H9 (cell line): ENCODE results near the gene CTU1. TPM values are rescaled to one million over a fixed set of nuclear protein-coding genes. Genes with fewer than 3 reads are reported as not detected.

Source experiments
- DNase-seq: peaks from one replicate; pipeline ENCODE4 v3.0.0-alpha.2; 2017
- H2AFZ ChIP-seq: one replicate; pipeline ENCODE4 v1.6.1; 2013; ENCODE audit warnings: mild to moderate bottlenecking, low read length, control low read depth, moderate library complexity
- H2AK5ac ChIP-seq: 2 replicates; pipeline ENCODE4 v1.6.1; 2013; ENCODE audit warnings: low read length, control low read depth, mixed read lengths; ENCODE audit not compliant: insufficient read length
- H2BK120ac ChIP-seq: one replicate; pipeline ENCODE4 v1.6.1; 2013; ENCODE audit warnings: low read depth, mild to moderate bottlenecking, low read length, control low read depth, inconsistent platforms; ENCODE audit not compliant: poor library complexity, severe bottlenecking
- H2BK12ac ChIP-seq: 2 replicates; pipeline ENCODE4 v1.6.1; 2013; ENCODE audit warnings: low read length, control low read depth, mixed read lengths, low read depth; ENCODE audit not compliant: insufficient read length
- H2BK15ac ChIP-seq: 2 replicates; pipeline ENCODE4 v1.6.1; 2013; ENCODE audit warnings: low read depth, low read length, control low read depth
- H2BK20ac ChIP-seq: one replicate; pipeline ENCODE4 v1.6.1; 2013; ENCODE audit warnings: low read depth, mild to moderate bottlenecking, low read length, control low read depth, inconsistent platforms; ENCODE audit not compliant: poor library complexity, severe bottlenecking
- H2BK5ac ChIP-seq: 2 replicates; pipeline ENCODE4 v1.6.1; 2013; ENCODE audit warnings: low read length, control low read depth, mixed read lengths; ENCODE audit not compliant: insufficient read length
- H3K14ac ChIP-seq: 2 replicates; pipeline ENCODE4 v1.6.1; 2013; ENCODE audit warnings: low read length, control low read depth; ENCODE audit not compliant: insufficient read depth
- H3K18ac ChIP-seq: 2 replicates; pipeline ENCODE4 v1.6.1; 2013; ENCODE audit warnings: low read depth, mild to moderate bottlenecking, mixed read lengths, low read length, control low read depth; ENCODE audit not compliant: insufficient read length
- H3K23ac ChIP-seq: 2 replicates; pipeline ENCODE4 v1.6.1; 2013; ENCODE audit warnings: low read length, control low read depth, mixed read lengths, low read depth; ENCODE audit not compliant: insufficient read length
- H3K23me2 ChIP-seq: 2 replicates; pipeline ENCODE4 v1.6.1; 2013; ENCODE audit warnings: low read depth, mild to moderate bottlenecking, mixed read lengths, low read length, control low read depth; ENCODE audit not compliant: insufficient read length, poor library complexity, severe bottlenecking
- H3K27ac ChIP-seq: 2 replicates; pipeline ENCODE4 v1.5.1; 2013; ENCODE audit warnings: low read length, control low read depth, mixed read lengths, low read depth; ENCODE audit not compliant: insufficient read length
- H3K27me3 ChIP-seq: 2 replicates; pipeline ENCODE4 v1.6.1; 2013; ENCODE audit warnings: low read length, control low read depth, inconsistent platforms; ENCODE audit not compliant: insufficient read depth
- H3K4ac ChIP-seq: 2 replicates; pipeline ENCODE4 v1.6.1; 2013; ENCODE audit warnings: low read depth, mild to moderate bottlenecking, control low read depth, inconsistent platforms, low read length, moderate library complexity
- H3K4me1 ChIP-seq: 2 replicates; pipeline ENCODE4 v1.6.1; 2013; ENCODE audit warnings: low read length, control low read depth, inconsistent platforms; ENCODE audit not compliant: insufficient read depth
- H3K4me2 ChIP-seq: 2 replicates; pipeline ENCODE4 v1.6.1; 2013; ENCODE audit warnings: low read length, control low read depth, mixed read lengths; ENCODE audit not compliant: insufficient read length, insufficient read depth
- H3K56ac ChIP-seq: 2 replicates; pipeline ENCODE4 v1.6.1; 2013; ENCODE audit warnings: low read depth, mild to moderate bottlenecking, mixed read lengths, low read length, control low read depth; ENCODE audit not compliant: insufficient read length
- H3K79me1 ChIP-seq: 2 replicates; pipeline ENCODE4 v1.6.1; 2013; ENCODE audit warnings: low read depth, mild to moderate bottlenecking, moderate library complexity, low read length, control low read depth, inconsistent platforms; ENCODE audit not compliant: insufficient read depth, poor library complexity, severe bottlenecking
- H3K79me2 ChIP-seq: 2 replicates; pipeline ENCODE4 v1.6.1; 2013; ENCODE audit warnings: low read length, control low read depth, inconsistent platforms; ENCODE audit not compliant: insufficient read depth
- H3K9ac ChIP-seq: 2 replicates; pipeline ENCODE4 v1.6.1; 2013; ENCODE audit warnings: low read length, control low read depth, mixed read lengths; ENCODE audit not compliant: insufficient read length; ENCODE audit errors: extremely low read depth
- H3K9me3 ChIP-seq: one replicate; pipeline ENCODE4 v1.6.1; 2013; ENCODE audit warnings: low read depth, low read length, inconsistent platforms; ENCODE audit not compliant: control insufficient read depth
- H3T11ph ChIP-seq: one replicate; pipeline ENCODE4 v1.6.1; 2013; ENCODE audit warnings: mild to moderate bottlenecking, low read length, control low read depth, inconsistent platforms
- H4K20me1 ChIP-seq: one replicate; pipeline ENCODE4 v1.6.1; 2013; ENCODE audit not compliant: control insufficient read depth, insufficient read length, insufficient read depth
- H4K5ac ChIP-seq: 2 replicates; pipeline ENCODE4 v1.6.1; 2013; ENCODE audit warnings: low read depth, mild to moderate bottlenecking, mixed read lengths, low read length, control low read depth; ENCODE audit not compliant: insufficient read length
- H4K8ac ChIP-seq: replicated peaks from 2 replicates; pipeline ENCODE4 v1.6.1; 2013; ENCODE audit warnings: low read length, control low read depth, mixed read lengths, low read depth; ENCODE audit not compliant: insufficient read length
- H4K91ac ChIP-seq: 2 replicates; pipeline ENCODE4 v1.6.1; 2013; ENCODE audit warnings: low read depth, mild to moderate bottlenecking, moderate library complexity, mixed read lengths, low read length, control low read depth; ENCODE audit not compliant: insufficient read length
- H3K27ac Mint-ChIP-seq, 3 experiments: 2 replicates in 2 of 3; 3 replicates in 1 of 3; pipeline ENCODE4 v1.8.0; 2020 to 2021; ENCODE audit warnings: mixed read lengths in 3 of 3, mild to moderate bottlenecking in 1 of 3, moderate library complexity in 1 of 3
- H3K27me3 Mint-ChIP-seq: 2 replicates; pipeline ENCODE4 v1.8.0; 2021; ENCODE audit warnings: low read depth, mild to moderate bottlenecking, moderate library complexity, mixed read lengths
- H3K36me3 Mint-ChIP-seq, 3 experiments: 2 replicates in 2 of 3; 3 replicates in 1 of 3; pipeline ENCODE4 v1.8.0; 2020 to 2021; ENCODE audit warnings: low read depth in 3 of 3, mixed read lengths in 3 of 3; ENCODE audit not compliant: insufficient read depth in 1 of 3
- H3K4me1 Mint-ChIP-seq, 2 experiments: 2 replicates each; pipeline ENCODE4 v1.8.0; 2020; ENCODE audit warnings: mixed read lengths in 2 of 2
- H3K4me3 Mint-ChIP-seq, 2 experiments: 2 replicates in 1 of 2; 3 replicates in 1 of 2; pipeline ENCODE4 v1.8.0; 2020 to 2021; ENCODE audit warnings: mild to moderate bottlenecking in 2 of 2, mixed read lengths in 2 of 2, moderate library complexity in 1 of 2
- H3K9me3 Mint-ChIP-seq, 2 experiments: 2 replicates in 1 of 2; 3 replicates in 1 of 2; pipeline ENCODE4 v1.8.0; 2020; ENCODE audit warnings: mild to moderate bottlenecking in 2 of 2, mixed read lengths in 2 of 2, moderate library complexity in 1 of 2
- WGBS: extraction: QIAGEN DNeasy Blood & Tissue Kit; methylation state at CpG from one replicate; pipeline ENCODE4 v1.1.7; 2013; ENCODE audit warnings: missing lambda C conversion rate, low lambda C conversion rate, mixed read lengths; ENCODE audit not compliant: insufficient read length; ENCODE audit errors: extremely low coverage; 5-methylcytosine and 5-hydroxymethylcytosine counted together
- total RNA-seq: library from RNA; stranded (reverse); gene quantifications from 2 replicates; pipeline ENCODE4 v1.2.1, GENCODE V29; 2021
- TF ChIP-seq, protein P1 (sequence below): fragments of 200-600 bp; sonication (generic); conservative IDR thresholded peaks from 3 replicates; pipeline ENCODE4 v1.8.0; 2021; ENCODE audit warnings: antibody characterized with exemption, mild to moderate bottlenecking

Gene CTU1
- total RNA-seq, 1 experiment from 2014 or later = 8.8 TPM

DNA sequence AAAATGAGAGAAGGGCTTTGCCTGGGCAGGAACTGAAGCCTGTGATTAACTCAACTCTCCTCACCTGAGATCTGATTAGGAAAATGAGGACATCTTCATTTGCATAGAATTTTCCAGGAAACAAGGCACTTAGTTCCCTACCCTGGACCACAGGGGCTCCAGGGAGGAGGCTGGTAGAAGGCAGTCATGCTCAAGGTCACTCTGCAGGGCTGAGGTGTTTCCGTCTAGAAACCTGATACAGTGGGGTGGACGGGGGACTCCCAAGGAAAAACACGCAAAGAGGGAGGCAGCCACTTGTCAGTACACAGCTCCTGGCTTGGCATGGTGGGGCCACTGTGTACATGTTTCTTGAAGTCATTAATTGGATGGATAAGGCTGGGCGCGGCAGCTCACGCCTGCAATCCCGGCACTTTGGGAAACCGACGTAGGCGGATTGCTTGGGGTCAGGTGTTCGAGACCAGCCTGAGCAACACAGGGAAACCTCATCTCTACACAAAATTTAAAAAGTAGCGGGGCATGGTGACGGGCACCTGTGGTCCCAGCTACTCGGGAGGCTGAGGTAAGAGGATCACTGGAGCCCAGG, 31.5 kb downstream of the CTU1 start:
- Histone ChIP-seq H3K27me3 (no peaks in the 10 kb centered on the region), H3K23me2 (no peaks in the 10 kb centered on the region), H3K9ac (no peak overlapping the region), H2AFZ (no peak overlapping the region), H3K14ac (no peak overlapping the region), H4K5ac (no peak overlapping the region), H3K27ac (no peak overlapping the region), H3K23ac (no peak overlapping the region), H2BK20ac (no peak overlapping the region), H3K18ac (no peak overlapping the region), H3K79me2 (no peaks in the 10 kb centered on the region), H2BK120ac (no peak overlapping the region), H2BK5ac (no peak overlapping the region), H3K4me1 (peaks cover 2% of the 10 kb centered on the region; the same call in 1 of the 2 replicates), H3K4ac (no peak overlapping the region), H3K4me2 (no peak overlapping the region), H3T11ph (no peak overlapping the region), H4K20me1 (no peaks in the 10 kb centered on the region), H2BK12ac (no peak overlapping the region), H2BK15ac (no peak overlapping the region), H3K9me3 (no peaks in the 10 kb centered on the region), H4K8ac (no peak overlapping the region), H3K56ac (no peak overlapping the region), H2AK5ac (no peak overlapping the region), H3K79me1 (no peaks in the 10 kb centered on the region), H4K91ac (no peak overlapping the region)
- TF ChIP-seq, protein P1, sequence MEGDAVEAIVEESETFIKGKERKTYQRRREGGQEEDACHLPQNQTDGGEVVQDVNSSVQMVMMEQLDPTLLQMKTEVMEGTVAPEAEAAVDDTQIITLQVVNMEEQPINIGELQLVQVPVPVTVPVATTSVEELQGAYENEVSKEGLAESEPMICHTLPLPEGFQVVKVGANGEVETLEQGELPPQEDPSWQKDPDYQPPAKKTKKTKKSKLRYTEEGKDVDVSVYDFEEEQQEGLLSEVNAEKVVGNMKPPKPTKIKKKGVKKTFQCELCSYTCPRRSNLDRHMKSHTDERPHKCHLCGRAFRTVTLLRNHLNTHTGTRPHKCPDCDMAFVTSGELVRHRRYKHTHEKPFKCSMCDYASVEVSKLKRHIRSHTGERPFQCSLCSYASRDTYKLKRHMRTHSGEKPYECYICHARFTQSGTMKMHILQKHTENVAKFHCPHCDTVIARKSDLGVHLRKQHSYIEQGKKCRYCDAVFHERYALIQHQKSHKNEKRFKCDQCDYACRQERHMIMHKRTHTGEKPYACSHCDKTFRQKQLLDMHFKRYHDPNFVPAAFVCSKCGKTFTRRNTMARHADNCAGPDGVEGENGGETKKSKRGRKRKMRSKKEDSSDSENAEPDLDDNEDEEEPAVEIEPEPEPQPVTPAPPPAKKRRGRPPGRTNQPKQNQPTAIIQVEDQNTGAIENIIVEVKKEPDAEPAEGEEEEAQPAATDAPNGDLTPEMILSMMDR = no peak
- peaks cover 0 to 7% (median 0%) of the 10 kb centered on the region in 3 experiments; a peak in 1 of 7 replicates for H3K36me3 Mint-ChIP-seq
- no peak for DNase-seq
- peak overlapping the region in 1 of 3 experiments; percentile 82; a peak in 2 of 7 replicates for H3K27ac Mint-ChIP-seq
- H3K27me3 Mint-ChIP-seq = peaks cover 9% of the 10 kb centered on the region
- H3K4me3 Mint-ChIP-seq = peak overlapping the region in 1 of 2 experiments; percentile 25; a peak in 1 of 5 replicates
- H3K9me3 Mint-ChIP-seq = peaks cover 7 to 15% of the 10 kb centered on the region in 2 experiments
- WGBS = no CpG with 5 or more reads among the region's 14 CpGs
- peaks cover 13 to 16% of the 10 kb centered on the region in 2 experiments for H3K4me1 Mint-ChIP-seq
